ENCODE measurements around the gene LRP1B.

LRP1B gene

DNA sequence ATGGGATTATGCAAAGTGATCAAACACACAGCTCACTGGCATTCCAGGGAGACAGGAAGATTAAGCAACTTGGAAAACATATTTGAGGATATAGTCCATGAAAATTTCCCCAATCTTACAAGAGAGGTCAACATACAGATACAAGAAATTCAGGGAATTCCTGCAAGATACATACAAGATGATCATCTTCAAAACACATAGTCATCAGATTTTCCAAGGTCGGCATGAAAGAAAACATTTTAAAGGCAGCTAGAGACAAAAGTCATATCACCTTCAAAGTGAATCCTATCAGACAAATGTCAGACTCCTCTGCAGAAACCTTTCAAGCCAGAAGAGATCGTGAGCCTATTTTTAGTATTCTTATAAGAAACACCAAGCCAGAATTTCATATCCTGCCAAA is 1188.5 kb downstream of the LRP1B start:
- H3K36me3 ChIP-seq (ENCODE audit: insufficient read depth, low read length): no peaks in the 10 kb centered on the region
- H3K27ac ChIP-seq (ENCODE audit: low read depth, low read length): no peak overlapping the region
- no peaks in the 10 kb centered on the region for H3K9me3 ChIP-seq (ENCODE audit: low read length)
- no peak overlapping the region for H3K9ac ChIP-seq (ENCODE audit: low read length)
- no peaks in the 10 kb centered on the region for H3K27me3 ChIP-seq (ENCODE audit: control insufficient read depth in 1 of 2, insufficient read depth in 2 of 2, low read length in 2 of 2)
- H3K4me1 ChIP-seq (ENCODE audit: insufficient read depth, low read length): no peaks in the 10 kb centered on the region
- no peak overlapping the region for H3K4me3 ChIP-seq (ENCODE audit: low read depth in 1 of 2, low read length in 2 of 2)

- Histone ChIP-seq H3K27me3 (ENCODE audit: control insufficient read depth in 1 of 2, insufficient read depth in 2 of 2, low read length in 2 of 2) (no peaks in the 10 kb centered on the region), H3K36me3 (ENCODE audit: insufficient read depth, low read length) (no peaks in the 10 kb centered on the region), H3K4me1 (ENCODE audit: insufficient read depth, low read length) (no peaks in the 10 kb centered on the region), H3K9ac (ENCODE audit: low read length) (no peak overlapping the region), H3K9me3 (ENCODE audit: low read length) (no peaks in the 10 kb centered on the region), H3K27ac (ENCODE audit: low read depth, low read length) (no peak overlapping the region), H3K4me3 (ENCODE audit: low read depth in 1 of 2, low read length in 2 of 2) (no peak overlapping the region)
These were observed 1201.0 kb downstream of the LRP1B start for GRCh38 chr2:140929849-140930248.

- H3K27ac ChIP-seq (ENCODE audit: low read depth, low read length): no peak overlapping the region
- no peak overlapping the region for H3K4me3 ChIP-seq (ENCODE audit: low read depth in 1 of 2, low read length in 2 of 2)
- no peak overlapping the region for H3K9ac ChIP-seq (ENCODE audit: low read length)
- no peaks in the 10 kb centered on the region for H3K27me3 ChIP-seq (ENCODE audit: control insufficient read depth in 1 of 2, insufficient read depth in 2 of 2, low read length in 2 of 2)
- H3K9me3 ChIP-seq (ENCODE audit: low read length): no peaks in the 10 kb centered on the region
- no peaks in the 10 kb centered on the region for H3K4me1 ChIP-seq (ENCODE audit: insufficient read depth, low read length)
- no peaks in the 10 kb centered on the region for H3K36me3 ChIP-seq (ENCODE audit: insufficient read depth, low read length)
These were observed 1212.4 kb downstream of the LRP1B start for GRCh38 chr2:140918426-140918825.

DNA sequence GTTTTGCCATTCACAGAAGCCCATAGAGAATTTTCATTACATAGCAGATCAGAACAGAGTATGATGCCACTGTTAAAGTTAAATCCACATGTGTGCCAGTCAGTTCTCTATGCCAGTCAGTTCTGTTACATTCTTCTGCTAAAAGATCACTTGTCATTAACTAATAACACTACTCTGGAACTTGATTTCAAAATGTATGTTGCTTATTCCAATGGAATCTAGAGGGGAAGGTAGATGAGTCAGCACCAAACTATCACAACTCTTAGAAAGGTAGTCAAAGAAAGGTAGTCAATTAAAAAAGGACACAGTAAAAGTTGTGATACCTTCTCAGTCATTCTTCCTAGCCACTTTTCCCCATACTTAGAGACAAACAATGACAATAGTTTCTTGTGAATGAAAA is 1214.4 kb downstream of the LRP1B start:
- Histone ChIP-seq H3K27ac (ENCODE audit: low read depth, low read length) (no peak overlapping the region), H3K9ac (ENCODE audit: low read length) (no peak overlapping the region), H3K4me3 (ENCODE audit: low read depth in 1 of 2, low read length in 2 of 2) (no peak overlapping the region), H3K9me3 (ENCODE audit: low read length) (no peaks in the 10 kb centered on the region), H3K27me3 (ENCODE audit: control insufficient read depth in 1 of 2, insufficient read depth in 2 of 2, low read length in 2 of 2) (no peaks in the 10 kb centered on the region), H3K4me1 (ENCODE audit: insufficient read depth, low read length) (no peaks in the 10 kb centered on the region), H3K36me3 (ENCODE audit: insufficient read depth, low read length) (no peaks in the 10 kb centered on the region)

DNA sequence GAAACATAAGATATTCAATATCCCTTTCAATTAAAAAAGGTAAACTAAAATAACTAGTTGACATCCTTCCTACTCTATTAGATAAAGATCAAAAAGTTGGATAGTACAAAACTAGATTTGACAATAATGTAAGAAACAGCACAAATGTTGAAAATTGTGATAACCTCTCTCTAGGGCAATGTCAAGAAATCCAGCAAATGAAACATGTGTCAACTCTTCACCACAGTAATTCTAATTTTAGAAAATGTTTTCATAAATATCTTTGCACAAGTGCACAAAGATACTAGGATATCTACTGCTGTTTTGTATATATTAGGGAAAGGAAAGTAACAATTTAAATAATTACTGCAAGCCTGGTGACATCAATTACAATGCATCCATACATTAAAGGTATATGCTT is 1220.1 kb downstream of the LRP1B start:
- H3K9ac ChIP-seq (ENCODE audit: low read length): no peak overlapping the region
- H3K9me3 ChIP-seq (ENCODE audit: low read length): no peaks in the 10 kb centered on the region
- no peak overlapping the region for H3K4me3 ChIP-seq (ENCODE audit: low read depth in 1 of 2, low read length in 2 of 2)
- H3K27me3 ChIP-seq (ENCODE audit: control insufficient read depth in 1 of 2, insufficient read depth in 2 of 2, low read length in 2 of 2): no peaks in the 10 kb centered on the region
- H3K4me1 ChIP-seq (ENCODE audit: insufficient read depth, low read length): no peaks in the 10 kb centered on the region
- no peaks in the 10 kb centered on the region for H3K36me3 ChIP-seq (ENCODE audit: insufficient read depth, low read length)
- H3K27ac ChIP-seq (ENCODE audit: low read depth, low read length): no peak overlapping the region

- H3K27me3 ChIP-seq (ENCODE audit: control insufficient read depth in 1 of 2, insufficient read depth in 2 of 2, low read length in 2 of 2): no peaks in the 10 kb centered on the region
- H3K9me3 ChIP-seq (ENCODE audit: low read length): no peaks in the 10 kb centered on the region
- no peak overlapping the region for H3K27ac ChIP-seq (ENCODE audit: low read depth, low read length)
- H3K36me3 ChIP-seq (ENCODE audit: insufficient read depth, low read length): no peaks in the 10 kb centered on the region
- no peak overlapping the region for H3K9ac ChIP-seq (ENCODE audit: low read length)
- no peaks in the 10 kb centered on the region for H3K4me1 ChIP-seq (ENCODE audit: insufficient read depth, low read length)
- no peak overlapping the region for H3K4me3 ChIP-seq (ENCODE audit: low read depth in 1 of 2, low read length in 2 of 2)
These were observed 1225.6 kb downstream of the LRP1B start for GRCh38 chr2:140905083-140905781.

GRCh38 chr2:140895378-140895777 is 1235.4 kb downstream of the LRP1B start:
- Histone ChIP-seq H3K9me3 (ENCODE audit: low read length) (no peaks in the 10 kb centered on the region), H3K27me3 (ENCODE audit: control insufficient read depth in 1 of 2, insufficient read depth in 2 of 2, low read length in 2 of 2) (no peaks in the 10 kb centered on the region), H3K36me3 (ENCODE audit: insufficient read depth, low read length) (no peaks in the 10 kb centered on the region), H3K4me3 (ENCODE audit: low read depth in 1 of 2, low read length in 2 of 2) (no peak overlapping the region), H3K9ac (ENCODE audit: low read length) (no peak overlapping the region), H3K4me1 (ENCODE audit: insufficient read depth, low read length) (no peaks in the 10 kb centered on the region), H3K27ac (ENCODE audit: low read depth, low read length) (no peak overlapping the region)

- no peak overlapping the region for H3K9ac ChIP-seq (ENCODE audit: low read length)
- H3K9me3 ChIP-seq (ENCODE audit: low read length): no peaks in the 10 kb centered on the region
- H3K27ac ChIP-seq (ENCODE audit: low read depth, low read length): no peak overlapping the region
- no peak overlapping the region for H3K4me3 ChIP-seq (ENCODE audit: low read depth in 1 of 2, low read length in 2 of 2)
- H3K4me1 ChIP-seq (ENCODE audit: insufficient read depth, low read length): no peaks in the 10 kb centered on the region
- no peaks in the 10 kb centered on the region for H3K36me3 ChIP-seq (ENCODE audit: insufficient read depth, low read length)
- H3K27me3 ChIP-seq (ENCODE audit: control insufficient read depth in 1 of 2, insufficient read depth in 2 of 2, low read length in 2 of 2): no peaks in the 10 kb centered on the region
These were observed 1237.1 kb downstream of the LRP1B start for GRCh38 chr2:140893685-140894084.

DNA sequence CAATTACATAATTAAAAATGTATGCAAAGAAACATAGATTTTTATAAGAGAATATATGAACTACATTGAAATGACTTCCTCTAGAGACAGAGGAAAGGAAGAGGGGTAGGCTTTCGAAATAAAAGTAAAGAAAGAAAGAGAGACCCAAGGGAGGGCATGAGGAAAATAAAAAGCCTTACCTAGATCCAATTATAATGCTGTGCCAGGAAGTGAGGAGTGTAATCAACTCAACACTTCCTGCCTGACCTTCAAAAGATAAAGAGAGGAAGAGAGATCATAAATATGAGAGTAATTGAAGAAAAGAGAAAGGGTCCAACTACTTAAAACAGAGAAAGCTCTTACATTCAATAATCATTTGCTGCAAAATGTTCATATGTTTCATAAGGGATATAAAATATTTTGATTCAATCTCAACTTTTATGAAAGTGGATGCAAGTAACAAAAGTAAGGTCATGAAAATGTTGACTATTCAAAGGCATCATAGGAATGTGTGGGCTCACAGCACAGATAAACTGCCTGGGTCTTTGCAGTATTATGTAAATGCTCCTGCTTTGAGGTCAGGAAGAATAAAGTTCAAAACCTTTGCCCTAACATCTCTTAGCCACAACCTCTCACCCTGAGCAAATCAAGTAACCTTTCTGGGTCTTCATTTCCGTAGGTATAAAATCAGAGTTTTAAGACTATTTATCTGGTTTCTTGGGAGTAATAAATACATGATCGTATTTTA is 1237.7 kb downstream of the LRP1B start:
- H3K4me1 ChIP-seq (ENCODE audit: insufficient read depth, low read length): no peaks in the 10 kb centered on the region
- H3K27ac ChIP-seq (ENCODE audit: low read depth, low read length): no peak overlapping the region
- H3K4me3 ChIP-seq (ENCODE audit: low read depth in 1 of 2, low read length in 2 of 2): no peak overlapping the region
- H3K9me3 ChIP-seq (ENCODE audit: low read length): no peaks in the 10 kb centered on the region
- no peak overlapping the region for H3K9ac ChIP-seq (ENCODE audit: low read length)
- H3K27me3 ChIP-seq (ENCODE audit: control insufficient read depth in 1 of 2, insufficient read depth in 2 of 2, low read length in 2 of 2): no peaks in the 10 kb centered on the region
- H3K36me3 ChIP-seq (ENCODE audit: insufficient read depth, low read length): no peaks in the 10 kb centered on the region

- Histone ChIP-seq H3K4me3 (ENCODE audit: low read depth in 1 of 2, low read length in 2 of 2) (no peak overlapping the region), H3K36me3 (ENCODE audit: insufficient read depth, low read length) (no peaks in the 10 kb centered on the region)
These were observed 1238.4 kb downstream of the LRP1B start for GRCh38 chr2:140892436-140892835.

DNA sequence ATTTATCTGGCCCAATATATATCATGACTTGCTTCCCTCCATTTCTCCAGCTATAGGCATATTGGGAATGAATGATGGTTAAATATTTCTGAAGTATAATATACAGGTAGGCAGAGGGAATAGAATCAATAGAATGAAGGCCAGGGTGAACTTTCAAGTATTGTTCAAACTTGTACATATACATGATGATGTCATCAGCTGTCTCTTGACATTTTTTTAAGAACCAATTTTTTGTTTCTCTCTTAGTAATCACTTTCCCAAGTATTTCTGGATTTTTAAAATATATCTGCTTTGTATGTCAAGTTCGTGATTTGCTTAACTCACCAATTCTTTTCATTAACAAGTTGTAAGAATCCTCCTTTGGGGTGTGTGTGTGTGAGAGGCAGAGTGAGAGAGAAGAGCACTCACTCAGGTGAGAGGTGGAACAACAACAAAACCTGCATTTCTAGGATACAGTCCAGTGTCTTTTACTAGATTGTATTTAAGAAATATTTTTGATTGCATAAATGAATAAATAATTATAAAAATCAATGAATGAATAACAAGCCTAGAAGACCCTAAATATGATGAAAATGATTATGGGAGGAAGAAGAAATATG is 1239.1 kb downstream of the LRP1B start:
- no peak overlapping the region for H3K27ac ChIP-seq (ENCODE audit: low read depth, low read length)
- H3K9ac ChIP-seq (ENCODE audit: low read length): no peak overlapping the region
- no peaks in the 10 kb centered on the region for H3K4me1 ChIP-seq (ENCODE audit: insufficient read depth, low read length)
- no peaks in the 10 kb centered on the region for H3K9me3 ChIP-seq (ENCODE audit: low read length)
- H3K4me3 ChIP-seq (ENCODE audit: low read depth in 1 of 2, low read length in 2 of 2): no peak overlapping the region
- no peaks in the 10 kb centered on the region for H3K27me3 ChIP-seq (ENCODE audit: control insufficient read depth in 1 of 2, insufficient read depth in 2 of 2, low read length in 2 of 2)
- no peaks in the 10 kb centered on the region for H3K36me3 ChIP-seq (ENCODE audit: insufficient read depth, low read length)

More at GRCh38 chr2:140892436-140892835, 1238.4 kb downstream of the LRP1B start:
- Histone ChIP-seq H3K27ac (ENCODE audit: low read depth, low read length) (no peak overlapping the region), H3K9me3 (ENCODE audit: low read length) (no peaks in the 10 kb centered on the region), H3K4me1 (ENCODE audit: insufficient read depth, low read length) (no peaks in the 10 kb centered on the region), H3K27me3 (ENCODE audit: control insufficient read depth in 1 of 2, insufficient read depth in 2 of 2, low read length in 2 of 2) (no peaks in the 10 kb centered on the region), H3K9ac (ENCODE audit: low read length) (no peak overlapping the region)
